CD14-positive monocyte (primary cell): ENCODE data around the gene PTPRN2. TPM values are rescaled to one million over a fixed set of nuclear protein-coding genes. Genes with fewer than 3 reads are reported as not detected.
A peak's percentile ranks its signal among the peaks of the same experiment; 100 is the strongest.

Source experiments
- DNase-seq, 3 donors: peaks; one replicate each; pipeline ENCODE4 v3.0.0-alpha.2; 2011 to 2022
- H2AFZ ChIP-seq: 2 replicates; pipeline ENCODE4 v1.6.0; 2012; ENCODE audit warnings: mild to moderate bottlenecking, low read depth, low read length, inconsistent platforms; ENCODE audit not compliant: insufficient read depth, poor library complexity, severe bottlenecking
- H3K27ac ChIP-seq, 2 donors: 1 replicate in 1 of 2; 2 replicates in 1 of 2; pipeline ENCODE4 v1.5.1; 2012 to 2013; ENCODE audit warnings: low read length in 2 of 2, control low read depth in 1 of 2, inconsistent platforms in 1 of 2, low read depth in 1 of 2, mild to moderate bottlenecking in 1 of 2
- H3K27me3 ChIP-seq, 2 donors: one replicate each; pipeline versions ENCODE4 v1.6.0 to v1.6.1; 2011 to 2013; ENCODE audit warnings: low read length in 2 of 2; ENCODE audit not compliant: control insufficient read depth in 2 of 2, insufficient read depth in 2 of 2
- H3K36me3 ChIP-seq, 2 donors: replicated peaks in 1 of 2; 1 replicate in 1 of 2; 2 replicates in 1 of 2; pipeline versions ENCODE4 v1.5.1 to v1.6.1; 2012 to 2013; ENCODE audit warnings: low read length in 2 of 2, control low read depth in 1 of 2, inconsistent platforms in 1 of 2, mild to moderate bottlenecking in 1 of 2; ENCODE audit not compliant: insufficient read depth in 2 of 2, control insufficient read depth in 1 of 2
- H3K4me1 ChIP-seq, 2 donors: 1 replicate in 1 of 2; 2 replicates in 1 of 2; pipeline versions ENCODE4 v1.5.1 to v1.6.1; 2012 to 2013; ENCODE audit warnings: low read length in 2 of 2, control low read depth in 1 of 2, inconsistent platforms in 1 of 2, mild to moderate bottlenecking in 1 of 2, moderate library complexity in 1 of 2; ENCODE audit not compliant: insufficient read depth in 2 of 2, control insufficient read depth in 1 of 2
- H3K4me2 ChIP-seq: replicated peaks from 2 replicates; pipeline ENCODE3; 2012; ENCODE audit warnings: low read length, moderate library complexity, mild to moderate bottlenecking; ENCODE audit not compliant: poor library complexity, severe bottlenecking; ENCODE audit errors: extremely low read depth
- H3K4me3 ChIP-seq, 3 experiments: fragments of 200-600 bp in 1 of 3; sonication (generic) in 1 of 3; replicated peaks in 1 of 3; 1 replicate in 2 of 3; 2 replicates in 1 of 3; pipeline ENCODE4 v1.5.1; 2011 to 2013; ENCODE audit warnings: low read length in 3 of 3, mild to moderate bottlenecking in 3 of 3, control low read depth in 2 of 3, low read depth in 2 of 3, inconsistent platforms in 1 of 3, moderate library complexity in 1 of 3
- H3K79me2 ChIP-seq: 2 replicates; pipeline ENCODE4 v1.6.0; 2012; ENCODE audit warnings: mild to moderate bottlenecking, control low read depth, inconsistent platforms, low read length, moderate library complexity; ENCODE audit not compliant: insufficient read depth
- H3K9ac ChIP-seq: 2 replicates; pipeline ENCODE4 v1.6.0; 2017; ENCODE audit warnings: low read length, mild to moderate bottlenecking; ENCODE audit not compliant: insufficient read depth, poor library complexity, severe bottlenecking
- H3K9me3 ChIP-seq, 2 donors: replicated peaks in 1 of 2; 1 replicate in 1 of 2; 2 replicates in 1 of 2; pipeline versions ENCODE4 v1.5.1 to v1.6.1; 2012 to 2013; ENCODE audit warnings: low read length in 2 of 2, control low read depth in 1 of 2; ENCODE audit not compliant: control insufficient read depth in 1 of 2, insufficient read depth in 1 of 2
- H4K20me1 ChIP-seq: 2 replicates; pipeline ENCODE4 v1.6.0; 2012; ENCODE audit warnings: mild to moderate bottlenecking, low read length, control low read depth, moderate library complexity; ENCODE audit not compliant: insufficient read depth
- H3K27ac Mint-ChIP-seq, 7 donors: one replicate each; pipeline ENCODE4 v1.8.0; 2020; ENCODE audit warnings: mild to moderate bottlenecking in 7 of 7, mixed read lengths in 7 of 7, moderate library complexity in 6 of 7, inconsistent platforms in 2 of 7
- H3K27me3 Mint-ChIP-seq, 3 donors: one replicate each; pipeline ENCODE4 v1.8.0; 2021 to 2022; ENCODE audit warnings: low read depth in 3 of 3, mild to moderate bottlenecking in 3 of 3, mixed read lengths in 3 of 3, moderate library complexity in 3 of 3, inconsistent platforms in 1 of 3
- H3K36me3 Mint-ChIP-seq, 2 donors: one replicate each; pipeline ENCODE4 v1.8.0; 2020; ENCODE audit warnings: mixed read lengths in 2 of 2, inconsistent platforms in 1 of 2, mild to moderate bottlenecking in 1 of 2
- H3K4me1 Mint-ChIP-seq: one replicate; pipeline ENCODE4 v1.8.0; 2020; ENCODE audit warnings: mild to moderate bottlenecking, mixed read lengths
- H3K4me3 Mint-ChIP-seq, 2 donors: one replicate each; pipeline ENCODE4 v1.8.0; 2020; ENCODE audit warnings: mild to moderate bottlenecking in 2 of 2, mixed read lengths in 2 of 2, moderate library complexity in 1 of 2
- H3K9me3 Mint-ChIP-seq, 7 donors: one replicate each; pipeline ENCODE4 v1.8.0; 2020 to 2022; ENCODE audit warnings: mixed read lengths in 7 of 7, mild to moderate bottlenecking in 6 of 7, moderate library complexity in 6 of 7, inconsistent platforms in 2 of 7
- CTCF ChIP-seq: fragments of 200-600 bp; IDR thresholded peaks from one replicate; pipeline ENCODE4 v1.8.0; 2022; ENCODE audit warnings: antibody characterized with exemption, mild to moderate bottlenecking
- WGBS: methylation state at CpG from one replicate; pipeline ENCODE4 v1.1.5; 2013; ENCODE audit warnings: missing lambda C conversion rate; ENCODE audit not compliant: insufficient coverage; 5-methylcytosine and 5-hydroxymethylcytosine counted together
- intact Hi-C, 2 donors: fragments of 100-400 bp; cut with micrococcal nuclease; formaldehyde crosslinking; loops; one replicate each; pipeline versions ENCODE4 v1.15.0 to v1.15.1; 2023
- polyA plus RNA-seq, 3 donors: library from polyadenylated mRNA; depleted of rRNA in 1 of 3; unstranded in 2 of 3; stranded (reverse) in 1 of 3; fragments of 300-500 nt in 2 of 3; fragments of >200 nt in 1 of 3; fragmentation: Illumina TruSeq in 2 of 3; gene quantifications; 1 replicate in 2 of 3; 2 replicates in 1 of 3; pipeline ENCODE4 v1.2.3, GENCODE V29; 2012 to 2021

The PTPRN2 gene
- polyA plus RNA-seq, 3 donors, result 0.25 to 1.4 (median 0.97) TPM

GRCh38 chr7:158358926-158359645, 228.5 kb downstream of the PTPRN2 start:
- Histone ChIP-seq H3K4me2 (no peak overlapping the region), H3K27ac (no peak overlapping the region), H4K20me1 (no peaks in the 10 kb centered on the region), H3K9me3 (no peaks in the 10 kb centered on the region), H3K27me3 (no peaks in the 10 kb centered on the region), H3K9ac (no peak overlapping the region), H3K36me3 (no peaks in the 10 kb centered on the region), H3K4me3 (no peak overlapping the region), H3K4me1 (no peaks in the 10 kb centered on the region), H3K79me2 (no peaks in the 10 kb centered on the region), H2AFZ (no peak overlapping the region)
- peaks cover 0 to 7% (median 6%) of the 10 kb centered on the region in 3 donors for H3K27me3 Mint-ChIP-seq
- intact Hi-C loops, result no loop called here
- DNase-seq, result no peak
- H3K4me3 Mint-ChIP-seq, result no peak overlapping the region
- whole genome bisulfite sequencing, result 80% methylated on average over 10 of the region's 16 CpGs
- TF ChIP-seq CTCF, result no peak
- H3K9me3 Mint-ChIP-seq, result peaks cover 0 to 9% (median 5%) of the 10 kb centered on the region in 7 donors
- H3K4me1 Mint-ChIP-seq, result no peaks in the 10 kb centered on the region
- no peaks in the 10 kb centered on the region for H3K36me3 Mint-ChIP-seq
- peak overlapping the region in 1 of 7 donors; percentile 19 for H3K27ac Mint-ChIP-seq

GRCh38 chr7:158357898-158358821, 229.5 kb downstream of the PTPRN2 start:
- Histone ChIP-seq H3K79me2 (no peaks in the 10 kb centered on the region), H3K4me2 (no peak overlapping the region), H3K9ac (no peak overlapping the region), H3K4me1 (no peaks in the 10 kb centered on the region), H3K27ac (no peak overlapping the region), H2AFZ (no peak overlapping the region), H3K4me3 (no peak overlapping the region), H3K9me3 (no peaks in the 10 kb centered on the region), H3K36me3 (no peaks in the 10 kb centered on the region), H4K20me1 (no peaks in the 10 kb centered on the region), H3K27me3 (no peaks in the 10 kb centered on the region)
- Mint-ChIP-seq H3K36me3 (no peaks in the 10 kb centered on the region), H3K4me1 (no peaks in the 10 kb centered on the region), H3K27me3 (peaks cover 0 to 7% (median 5%) of the 10 kb centered on the region in 3 donors), H3K4me3 (no peak overlapping the region), H3K27ac (no peak overlapping the region), H3K9me3 (peaks cover 0 to 11% (median 5%) of the 10 kb centered on the region in 7 donors)
- intact Hi-C loops, result no loop called here
- DNase-seq, result no peak
- WGBS, result 91% methylated on average over 23 of the region's 26 CpGs
- no peak for TF ChIP-seq CTCF
